GM12874 (cell line): Measurements from ENCODE around the gene PTPRM.

Experiments used
- TF ChIP-seq, protein P1 (sequence below): IDR thresholded peaks from 2 replicates; pipeline ENCODE4 v1.5.1; 2011; ENCODE audit warnings: low read depth, mild to moderate bottlenecking, control low read depth, low read length, moderate library complexity; ENCODE audit not compliant: insufficient read depth

PTPRM gene

DNA sequence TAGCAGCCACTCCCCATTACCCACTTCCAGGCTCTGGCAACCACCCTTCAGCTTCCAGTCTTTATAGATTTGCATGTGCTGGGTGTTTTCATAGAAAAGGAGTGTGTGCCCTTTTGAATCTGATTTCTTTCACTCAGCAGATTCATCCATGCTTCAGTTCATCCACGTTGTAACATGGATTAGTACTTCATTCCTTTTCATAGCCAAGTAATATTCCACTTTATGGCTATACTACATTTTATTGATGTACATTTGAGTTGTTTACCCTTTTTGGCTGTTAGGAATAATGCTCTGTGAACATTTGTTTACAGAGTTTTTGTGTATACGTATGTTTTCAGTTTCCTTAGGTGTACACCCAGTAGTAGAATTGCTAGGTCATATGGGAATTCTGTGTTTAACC is 836.6 kb downstream of the PTPRM start:
- TF ChIP-seq, protein P1, sequence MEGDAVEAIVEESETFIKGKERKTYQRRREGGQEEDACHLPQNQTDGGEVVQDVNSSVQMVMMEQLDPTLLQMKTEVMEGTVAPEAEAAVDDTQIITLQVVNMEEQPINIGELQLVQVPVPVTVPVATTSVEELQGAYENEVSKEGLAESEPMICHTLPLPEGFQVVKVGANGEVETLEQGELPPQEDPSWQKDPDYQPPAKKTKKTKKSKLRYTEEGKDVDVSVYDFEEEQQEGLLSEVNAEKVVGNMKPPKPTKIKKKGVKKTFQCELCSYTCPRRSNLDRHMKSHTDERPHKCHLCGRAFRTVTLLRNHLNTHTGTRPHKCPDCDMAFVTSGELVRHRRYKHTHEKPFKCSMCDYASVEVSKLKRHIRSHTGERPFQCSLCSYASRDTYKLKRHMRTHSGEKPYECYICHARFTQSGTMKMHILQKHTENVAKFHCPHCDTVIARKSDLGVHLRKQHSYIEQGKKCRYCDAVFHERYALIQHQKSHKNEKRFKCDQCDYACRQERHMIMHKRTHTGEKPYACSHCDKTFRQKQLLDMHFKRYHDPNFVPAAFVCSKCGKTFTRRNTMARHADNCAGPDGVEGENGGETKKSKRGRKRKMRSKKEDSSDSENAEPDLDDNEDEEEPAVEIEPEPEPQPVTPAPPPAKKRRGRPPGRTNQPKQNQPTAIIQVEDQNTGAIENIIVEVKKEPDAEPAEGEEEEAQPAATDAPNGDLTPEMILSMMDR = no peak

DNA sequence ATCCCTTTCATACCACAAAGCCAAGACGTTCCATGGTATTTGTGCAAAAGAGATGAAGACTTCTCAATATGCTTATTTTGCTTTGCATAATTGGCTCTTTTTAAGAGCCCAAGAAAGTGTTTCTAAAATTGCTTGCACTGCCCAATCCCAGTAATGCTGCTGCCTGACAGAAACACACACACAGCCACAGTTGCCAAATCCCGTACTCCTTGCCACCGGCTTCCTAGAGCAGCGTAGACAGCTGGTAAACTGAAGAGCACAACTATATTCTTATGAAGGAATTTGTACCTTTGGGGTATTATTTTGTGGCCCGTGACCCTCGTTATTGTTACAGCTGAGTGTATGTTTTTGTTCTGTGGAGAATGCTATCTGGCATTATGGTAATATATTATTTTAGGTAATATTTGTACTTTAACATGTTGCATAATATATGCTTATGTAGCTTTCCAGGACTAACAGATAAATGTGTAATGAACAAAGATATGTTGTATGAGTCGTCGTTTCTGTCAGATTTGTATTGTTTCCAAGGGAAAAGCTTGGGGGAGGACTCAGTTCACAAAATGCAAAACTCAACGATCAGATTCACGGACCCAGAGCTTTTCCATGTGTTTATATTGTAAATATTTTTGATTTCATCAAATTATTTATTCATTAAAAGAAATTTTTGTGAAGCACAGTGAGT is 839.2 kb downstream of the PTPRM start:
- TF ChIP-seq, protein P1 = no peak

DNA sequence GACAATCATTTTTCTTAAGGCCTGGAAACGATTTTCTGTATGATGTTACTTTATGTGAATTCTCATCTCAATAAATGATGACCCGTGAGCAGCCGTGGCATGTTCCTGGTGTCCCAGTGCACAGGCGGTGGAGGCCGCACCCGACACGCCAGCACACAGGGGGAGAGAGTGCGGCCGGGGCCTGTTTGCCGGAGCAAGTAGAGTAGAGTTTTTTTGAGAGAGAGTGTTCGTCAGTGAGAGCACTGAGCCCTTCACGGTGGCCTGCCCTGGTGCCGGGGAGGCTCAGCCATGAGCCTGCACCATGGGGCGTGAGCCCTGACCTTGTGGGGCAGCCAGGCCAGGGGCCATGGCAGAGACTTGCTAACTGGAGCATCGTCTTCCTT is 839.7 kb downstream of the PTPRM start:
- TF ChIP-seq, protein P1 = no peak

DNA sequence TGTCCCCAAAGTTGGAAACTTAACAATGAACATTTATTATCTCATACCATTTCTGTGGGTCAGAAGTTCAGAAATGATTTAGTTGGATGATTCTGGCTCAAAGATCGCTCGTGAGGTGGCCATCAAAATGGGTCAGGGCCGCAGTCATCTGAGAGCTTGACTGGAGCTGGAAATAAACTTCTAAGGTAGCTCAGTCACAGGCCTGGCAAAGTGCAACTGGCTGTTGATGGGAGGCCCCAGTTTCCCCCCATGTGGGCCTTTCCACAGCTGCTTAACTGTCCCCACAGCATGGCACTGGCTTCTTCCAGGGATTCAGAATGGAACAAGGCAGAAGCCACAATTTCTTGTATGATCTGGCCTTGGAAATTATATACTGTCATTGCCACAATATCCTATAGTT is 842.0 kb downstream of the PTPRM start:
- TF ChIP-seq, protein P1 = no peak

DNA sequence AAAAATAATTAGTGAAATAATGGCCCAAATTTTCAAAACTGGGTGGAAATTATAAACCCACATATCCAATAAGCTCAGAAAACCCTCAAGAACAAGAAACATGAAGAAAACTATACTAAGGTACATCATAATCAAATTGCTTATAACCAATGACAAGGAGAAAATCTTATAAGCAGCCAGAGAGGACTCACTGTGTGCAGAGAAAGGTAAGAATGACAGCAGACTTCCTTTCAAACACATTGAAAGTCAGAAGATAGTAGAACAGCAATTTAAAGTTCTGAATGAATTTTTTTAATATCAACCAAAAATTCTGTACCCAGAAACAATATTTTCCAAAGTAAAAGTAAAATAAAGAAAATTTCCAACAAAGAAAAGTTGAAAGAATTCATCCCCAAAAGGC is 844.4 kb downstream of the PTPRM start:
- TF ChIP-seq, protein P1 = no peak

DNA sequence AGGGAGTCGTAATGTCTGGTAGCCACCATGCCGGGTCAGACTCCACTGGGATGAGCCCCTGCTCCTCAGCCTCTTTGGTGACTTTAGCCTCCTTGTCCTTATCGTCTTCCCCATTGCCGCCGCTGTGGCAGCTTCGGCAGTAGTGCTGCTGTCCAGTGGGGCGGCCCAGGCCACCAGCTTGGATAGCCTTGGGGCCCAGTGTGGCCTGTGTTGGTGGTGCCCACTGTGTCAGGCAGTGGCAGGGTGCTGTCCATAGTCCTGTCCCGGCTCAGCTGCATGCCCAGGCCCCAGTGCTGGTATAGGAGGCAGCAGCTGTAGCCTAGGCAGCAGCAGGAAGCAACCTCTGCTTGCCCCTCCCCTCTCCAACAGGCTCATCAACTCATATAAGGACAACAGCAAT is 845.0 kb downstream of the PTPRM start:
- TF ChIP-seq, protein P1 = no peak

DNA sequence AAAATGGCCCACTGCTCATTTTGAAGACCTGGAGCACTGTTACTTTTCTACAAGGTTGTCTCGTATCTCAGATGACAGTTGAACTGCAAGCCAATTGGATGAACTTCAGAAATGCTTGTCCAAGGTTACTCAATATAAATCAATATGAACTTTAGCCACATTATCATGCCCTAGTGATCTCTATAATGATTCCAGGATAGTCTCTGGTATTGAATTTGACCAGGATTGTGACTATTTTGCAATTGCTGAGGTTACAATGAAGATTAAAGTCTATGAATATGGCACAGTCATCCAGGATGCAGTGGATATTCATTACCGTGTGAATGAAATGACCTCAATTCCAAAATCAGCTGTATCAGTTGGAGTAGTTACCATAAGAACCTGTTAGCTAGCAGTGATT is 846.1 kb downstream of the PTPRM start:
- TF ChIP-seq, protein P1 = no peak
